ENCODE data around the gene B3GALT6.

The B3GALT6 gene

DNA sequence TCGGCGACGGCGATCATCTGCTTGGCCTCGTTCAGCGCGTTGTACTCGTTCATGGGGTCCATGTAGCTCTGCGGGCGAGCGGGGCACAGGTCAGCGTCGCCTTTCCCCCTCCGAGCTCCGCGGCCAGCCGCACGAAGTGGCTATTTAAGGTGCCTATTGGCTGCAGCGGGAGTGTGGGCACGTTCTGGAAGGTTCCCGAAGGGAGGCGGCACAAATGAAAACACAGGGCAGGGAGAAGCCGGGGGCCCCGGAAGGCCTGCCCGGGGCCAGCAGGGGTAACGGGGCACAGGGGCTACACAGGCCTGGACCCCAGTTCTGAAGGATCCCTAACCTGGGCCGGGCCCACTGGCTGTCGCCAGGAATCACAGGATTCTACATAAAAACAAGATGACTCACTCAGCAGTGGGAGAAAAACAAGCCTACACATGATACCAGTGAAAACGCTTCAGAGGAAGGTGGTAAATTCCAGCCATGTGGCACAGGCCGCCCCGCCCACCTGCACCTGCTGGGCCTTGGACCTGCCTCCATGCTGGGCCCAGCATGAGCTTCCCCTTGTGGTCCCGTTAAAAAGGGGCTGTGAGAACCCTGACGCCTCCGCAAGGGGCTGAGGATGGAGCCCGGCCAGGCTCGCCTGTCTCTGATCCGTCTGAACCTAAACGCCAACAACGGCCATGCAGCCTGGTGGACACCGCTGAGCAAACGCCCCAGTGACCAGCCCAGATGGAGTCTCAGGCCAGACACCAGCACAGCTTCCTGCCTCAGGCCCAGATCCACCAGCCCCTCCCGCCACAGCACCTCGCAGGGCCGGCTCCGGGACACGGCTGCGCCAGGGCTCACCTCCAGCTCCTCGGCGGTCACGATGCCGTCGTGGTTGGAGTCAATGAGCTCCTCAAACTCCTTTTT lies 14.2 kb upstream of the B3GALT6 start:
- FAIRE-seq, result no peak

DNA sequence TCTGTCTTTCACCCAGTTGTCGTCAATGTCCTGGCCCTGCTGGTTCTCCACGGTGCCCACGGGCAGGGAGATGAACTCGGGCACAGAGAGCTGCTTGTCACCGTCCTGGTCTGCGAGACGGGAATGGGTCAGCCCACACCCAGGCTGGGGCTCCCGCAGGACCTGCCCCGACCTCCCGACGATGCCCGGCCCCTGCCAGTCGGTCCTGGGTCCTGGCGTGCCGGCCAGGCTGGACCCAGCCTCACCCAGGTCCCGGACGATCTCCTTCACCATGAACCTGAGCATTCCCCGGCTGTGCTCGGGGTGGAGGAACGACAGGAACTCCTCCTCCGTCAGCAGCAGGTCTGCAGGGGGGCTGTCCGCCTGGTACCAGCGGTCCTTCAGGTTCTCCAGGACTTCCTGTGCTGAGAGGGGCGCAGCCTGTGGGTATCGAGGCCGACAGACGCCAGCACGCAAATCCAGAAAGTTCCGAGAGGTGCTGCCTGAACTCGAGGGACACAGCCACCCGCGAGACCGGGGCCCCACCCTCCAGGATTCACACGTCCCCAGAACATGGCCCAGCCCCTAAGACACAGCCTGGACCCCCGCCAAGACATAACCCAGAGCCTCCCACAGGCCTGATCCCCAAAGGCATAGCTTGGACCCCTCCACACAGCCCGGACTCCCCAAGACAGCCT lies 13.4 kb upstream of the B3GALT6 start:
- no peak for FAIRE-seq

DNA sequence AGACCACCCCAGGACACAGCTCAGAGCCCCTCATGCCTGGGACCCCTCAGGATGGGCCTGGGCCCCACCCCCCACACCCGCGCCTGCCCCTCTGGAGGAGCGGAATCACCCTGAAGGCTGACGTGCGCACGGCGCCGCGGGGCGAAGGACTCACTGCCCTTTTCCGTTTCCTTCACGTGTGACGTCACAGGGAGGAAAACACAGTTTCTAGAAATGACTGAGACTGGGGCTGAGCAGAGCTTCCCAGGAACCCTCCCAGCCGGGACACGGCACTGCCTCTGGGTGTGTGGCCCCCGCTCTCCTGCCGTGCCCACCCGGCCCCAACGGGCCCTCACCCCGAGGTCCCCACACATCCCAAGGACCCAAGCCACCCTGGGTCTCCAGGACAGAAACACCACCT lies 12.7 kb upstream of the B3GALT6 start:
- FAIRE-seq, result no peak

DNA sequence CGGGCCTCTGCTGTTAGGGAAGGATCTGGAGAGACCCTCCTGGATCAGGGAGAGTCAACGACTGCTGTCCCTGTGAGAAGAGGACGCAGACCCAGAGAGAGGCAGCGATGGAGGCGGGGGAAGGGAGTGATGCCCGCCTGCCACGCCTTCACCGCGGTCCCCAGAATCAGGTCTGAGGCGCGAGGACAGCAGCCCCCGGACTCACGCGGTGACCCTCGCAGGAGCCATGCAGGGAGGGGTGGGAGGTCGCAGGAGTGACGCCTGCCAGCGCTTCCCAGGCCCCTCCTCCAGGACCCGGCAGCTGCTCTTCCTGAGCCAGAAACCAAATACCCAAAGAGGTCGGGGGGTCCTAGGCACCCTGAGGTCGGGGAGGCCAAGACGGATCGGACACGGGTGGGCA lies 11.8 kb upstream of the B3GALT6 start:
- no peak for FAIRE-seq

DNA sequence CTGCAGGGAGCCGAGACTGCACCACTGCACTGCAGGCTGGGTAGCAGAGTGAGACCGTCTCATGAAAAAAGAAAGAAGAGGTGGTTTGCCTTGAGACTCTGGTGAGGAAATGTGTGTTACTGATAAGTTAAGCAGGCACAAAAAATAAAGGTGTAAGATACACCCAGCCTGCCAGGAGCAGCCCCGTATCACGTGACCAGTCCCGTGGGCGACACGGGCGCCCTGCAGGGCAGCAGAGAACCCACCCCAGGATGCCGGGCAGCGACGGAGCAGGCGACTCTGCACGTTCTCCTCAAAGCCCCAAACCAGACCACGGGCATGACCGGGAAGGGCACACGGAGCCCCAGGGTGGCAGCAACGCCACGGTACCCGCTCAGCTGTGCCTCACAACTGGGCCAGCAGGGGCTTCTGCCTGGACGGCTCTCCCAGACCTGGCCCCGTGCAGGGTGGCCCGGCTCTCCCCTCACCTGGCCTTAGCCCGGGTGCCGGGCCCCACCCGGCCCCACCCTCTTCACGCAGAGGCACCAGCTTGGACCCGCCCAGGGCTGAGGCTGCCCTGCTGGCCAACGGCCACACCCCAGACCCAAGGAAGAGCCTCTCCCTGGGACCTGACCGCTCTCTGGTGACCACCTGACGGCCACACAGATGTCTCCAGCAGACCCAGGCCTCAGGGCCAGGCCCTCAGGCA lies 10.0 kb upstream of the B3GALT6 start:
- no peak for FAIRE-seq

DNA sequence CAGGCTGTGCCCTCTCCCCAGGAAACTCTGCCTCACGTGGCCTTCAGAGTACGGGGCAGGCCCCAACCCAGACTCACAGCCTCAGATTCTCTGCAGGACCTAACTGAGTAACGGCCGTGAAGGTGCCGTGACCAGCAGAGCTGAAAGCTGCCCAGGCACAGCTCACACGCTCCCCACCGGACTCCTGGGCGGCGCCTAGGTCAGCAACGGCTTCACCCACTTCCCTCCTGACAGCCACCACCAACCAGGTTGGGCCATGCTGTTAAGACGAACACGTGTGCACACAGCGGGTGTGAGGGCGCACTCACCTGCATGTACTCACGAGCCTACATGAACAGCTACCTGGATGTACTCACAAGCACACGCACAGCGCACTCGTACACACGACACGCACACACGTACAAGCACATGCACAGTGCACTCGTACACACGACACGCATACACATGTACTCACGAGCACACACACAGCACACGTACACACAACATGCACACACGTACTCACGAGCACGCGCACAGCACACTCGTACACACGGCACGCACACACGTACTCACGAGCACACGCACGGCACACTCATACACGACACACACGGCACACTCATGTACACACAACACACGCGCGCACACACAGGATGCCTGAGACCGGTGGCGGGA lies 9.3 kb upstream of the B3GALT6 start:
- FAIRE-seq, result no peak

DNA sequence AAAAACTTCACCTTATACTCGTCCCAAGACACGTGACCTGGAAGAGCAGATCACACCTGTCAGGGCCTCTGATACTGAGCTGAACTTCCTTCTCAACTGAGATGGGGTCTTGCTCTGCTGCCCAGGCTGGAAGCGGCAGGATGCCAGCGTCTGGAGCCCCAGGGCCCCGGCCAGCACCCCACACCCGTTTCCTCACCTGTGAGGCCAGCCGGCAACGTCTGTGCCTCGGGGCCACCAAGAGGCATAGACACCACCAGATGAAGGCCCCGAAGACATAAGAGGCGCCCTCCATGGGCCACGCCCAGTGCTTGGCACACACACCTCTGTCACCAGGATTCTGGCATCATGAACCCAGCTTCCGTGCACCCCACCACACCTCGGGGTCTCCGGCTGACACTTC lies 8.7 kb upstream of the B3GALT6 start:
- no peak for FAIRE-seq

DNA sequence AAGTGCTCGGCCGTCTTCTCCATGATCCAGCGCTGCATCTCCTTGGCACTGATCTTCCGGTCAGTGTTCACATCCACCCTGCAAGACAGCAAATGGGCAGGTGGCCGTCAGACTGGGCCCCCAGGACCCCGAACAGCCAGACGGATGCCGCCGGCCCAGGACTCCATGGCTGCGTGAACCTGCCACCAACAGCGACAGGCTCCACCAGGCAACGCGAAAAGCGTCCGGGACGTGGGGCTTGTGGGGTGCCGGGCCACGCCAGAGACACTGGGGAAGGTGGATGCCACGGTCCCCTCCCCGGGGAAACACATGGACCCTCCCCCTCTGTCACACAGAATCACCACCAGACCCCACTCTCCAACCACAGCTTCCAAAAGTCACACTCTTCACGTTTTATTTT lies 8.1 kb upstream of the B3GALT6 start:
- FAIRE-seq, result no peak

DNA sequence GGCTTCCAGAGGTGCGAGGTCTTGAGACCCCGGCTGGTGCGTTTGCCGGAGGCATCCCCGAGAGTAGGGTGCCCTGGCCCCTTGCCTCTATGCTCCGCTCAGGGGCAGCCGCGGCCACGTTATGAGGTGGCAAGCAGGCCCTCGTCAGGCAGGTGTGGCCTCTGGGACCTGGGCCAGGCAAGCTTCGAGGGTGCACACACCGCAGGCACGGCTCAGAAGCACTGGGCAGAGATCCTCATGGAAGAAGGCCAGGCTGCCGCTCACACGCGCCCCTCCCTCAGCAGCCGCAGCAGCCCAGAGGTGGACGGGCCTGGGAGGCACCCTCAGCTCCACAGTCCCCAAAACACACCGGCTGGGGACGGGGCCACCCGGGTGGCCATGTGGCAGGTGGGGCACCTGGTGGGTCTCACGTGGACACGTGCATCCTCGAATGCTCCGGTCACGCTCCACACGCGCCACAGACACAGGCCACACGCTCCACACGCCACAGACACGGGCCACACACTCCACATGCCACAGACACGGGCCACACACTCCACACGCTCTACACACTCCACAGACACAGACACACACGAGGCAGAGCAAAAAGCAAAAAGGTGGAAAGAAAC lies 6.7 kb upstream of the B3GALT6 start:
- FAIRE-seq, result no peak

DNA sequence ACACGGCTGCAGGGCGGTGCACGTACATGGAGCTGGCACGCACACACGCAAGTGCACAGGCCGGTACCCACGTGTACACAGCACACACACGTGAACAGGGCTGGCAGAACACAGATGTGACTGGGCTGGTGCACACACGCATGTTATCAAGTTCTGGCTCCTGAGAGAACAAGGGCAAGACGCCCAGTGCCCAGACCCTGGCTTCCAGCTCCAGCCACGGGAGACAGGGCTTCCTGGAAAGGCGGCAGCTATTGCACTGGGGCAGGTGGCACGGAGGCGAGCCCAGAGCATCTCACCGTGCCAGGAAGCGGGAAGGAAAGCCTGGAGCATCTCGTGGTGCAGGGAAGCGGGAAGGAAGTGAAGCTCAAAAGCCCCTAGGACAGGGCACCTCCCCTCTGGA lies 6.1 kb upstream of the B3GALT6 start:
- no peak for FAIRE-seq

DNA sequence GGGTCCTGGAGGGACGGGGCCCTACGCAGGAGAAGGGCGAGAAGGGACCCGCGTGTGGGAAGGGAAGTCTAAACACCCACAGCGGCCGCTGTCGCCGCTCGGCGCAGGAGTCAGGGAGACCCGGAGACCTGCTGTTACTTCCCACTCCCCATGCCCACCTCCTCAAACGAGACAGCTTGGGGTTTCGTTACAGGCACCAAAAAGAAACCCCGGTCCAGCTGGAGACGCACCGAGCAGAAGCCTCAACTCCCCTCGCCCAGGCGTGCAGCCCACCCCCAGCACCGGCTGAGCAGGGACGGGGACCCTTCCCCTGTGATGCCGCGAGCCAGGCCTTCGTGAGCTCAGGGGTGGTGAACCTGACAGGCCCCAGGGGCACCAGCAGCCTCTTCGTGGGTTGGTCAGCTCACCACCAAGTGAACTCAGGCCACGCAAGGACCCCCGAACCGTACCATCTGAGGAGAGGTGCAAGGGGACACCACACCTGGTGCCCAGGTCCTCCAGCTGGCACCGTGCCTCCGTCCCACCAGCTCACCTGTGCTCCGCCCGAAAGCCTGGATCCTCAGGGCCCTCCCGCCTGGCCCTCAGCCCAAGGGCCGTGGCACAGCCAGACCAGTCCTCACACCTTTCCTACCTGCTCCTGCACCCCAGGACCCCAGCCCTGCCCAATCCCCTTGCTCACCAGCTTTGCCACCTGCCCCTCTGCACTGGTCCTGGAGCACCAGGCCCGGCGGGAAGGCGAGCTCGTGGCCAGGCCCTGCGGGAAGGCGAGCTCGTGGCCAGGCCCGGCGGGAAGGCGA lies 5.3 kb upstream of the B3GALT6 start:
- no peak for FAIRE-seq

DNA sequence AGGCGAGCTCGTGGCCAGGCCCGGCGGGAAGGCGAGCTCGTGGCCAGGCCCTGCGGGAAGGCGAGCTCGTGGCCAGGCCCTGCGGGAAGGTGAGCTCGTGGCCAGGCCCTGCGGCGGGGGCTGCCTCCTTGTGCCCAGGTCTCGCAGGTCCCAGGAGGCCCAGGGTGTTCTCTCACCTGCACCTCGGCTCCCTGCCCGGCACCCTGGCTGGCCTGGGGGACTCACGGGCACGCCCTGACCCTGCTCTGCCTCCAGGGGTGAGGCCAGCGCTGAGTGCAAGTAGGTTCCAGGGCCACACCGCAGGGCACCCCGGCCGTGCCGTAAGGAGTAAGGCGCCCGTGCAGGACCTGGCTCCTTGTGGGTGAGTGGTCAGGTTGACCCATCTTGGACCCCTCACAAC lies 4.7 kb upstream of the B3GALT6 start:
- no peak for FAIRE-seq

DNA sequence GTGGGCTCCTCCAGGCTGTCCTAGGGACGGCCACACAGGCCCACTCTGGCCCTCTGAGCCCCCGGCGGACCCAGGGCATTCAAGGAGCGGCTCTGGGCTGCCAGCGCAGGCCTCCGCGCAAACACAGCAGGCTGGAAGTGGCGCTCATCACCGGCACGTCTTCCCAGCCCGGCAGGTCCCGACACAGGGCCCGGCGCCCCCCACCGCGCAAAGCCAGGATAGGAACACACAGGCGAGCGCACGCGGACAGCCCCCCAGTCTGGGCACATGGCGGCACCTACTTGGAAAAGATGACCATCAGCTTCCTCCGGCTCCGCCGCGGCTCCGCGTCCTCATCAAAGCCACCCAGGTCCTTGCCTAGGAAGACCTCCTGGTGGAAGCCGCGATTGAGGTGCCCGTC lies 3.9 kb upstream of the B3GALT6 start:
- FAIRE-seq, result no peak

DNA sequence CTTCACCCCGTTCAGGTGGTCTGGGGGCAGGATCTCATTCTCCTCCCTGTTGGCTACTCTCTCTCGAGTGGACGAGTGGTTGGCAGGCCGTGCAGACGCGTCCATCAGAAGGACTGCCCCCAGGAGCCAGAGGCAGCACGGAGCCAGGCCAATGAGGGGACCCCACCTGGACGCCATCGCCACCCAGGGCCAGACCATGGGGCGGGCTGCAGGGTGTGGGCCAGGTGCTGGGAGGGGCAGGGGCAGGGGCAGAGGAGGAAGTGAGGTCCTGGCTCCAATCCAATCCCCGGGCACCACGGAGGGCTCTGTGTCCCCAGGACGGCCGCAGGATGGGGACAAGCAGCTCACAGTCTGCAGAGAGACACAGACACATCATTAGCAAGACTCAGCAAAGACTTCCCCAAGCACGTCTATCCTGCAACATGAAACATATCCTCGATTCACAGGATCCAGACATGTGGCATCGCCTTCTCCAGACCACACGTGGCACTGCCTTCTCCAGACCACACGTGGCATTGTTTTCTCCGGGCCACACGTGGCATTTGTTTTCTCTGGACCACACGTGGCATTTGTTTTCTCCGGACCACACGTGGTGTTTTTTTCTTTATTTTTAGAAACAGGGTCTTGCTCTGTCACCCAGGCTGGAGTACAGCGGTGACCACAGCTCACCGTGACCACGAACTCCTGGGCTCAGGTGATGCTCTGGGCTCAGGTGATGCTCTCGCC lies 3.3 kb upstream of the B3GALT6 start:
- no peak for FAIRE-seq

DNA sequence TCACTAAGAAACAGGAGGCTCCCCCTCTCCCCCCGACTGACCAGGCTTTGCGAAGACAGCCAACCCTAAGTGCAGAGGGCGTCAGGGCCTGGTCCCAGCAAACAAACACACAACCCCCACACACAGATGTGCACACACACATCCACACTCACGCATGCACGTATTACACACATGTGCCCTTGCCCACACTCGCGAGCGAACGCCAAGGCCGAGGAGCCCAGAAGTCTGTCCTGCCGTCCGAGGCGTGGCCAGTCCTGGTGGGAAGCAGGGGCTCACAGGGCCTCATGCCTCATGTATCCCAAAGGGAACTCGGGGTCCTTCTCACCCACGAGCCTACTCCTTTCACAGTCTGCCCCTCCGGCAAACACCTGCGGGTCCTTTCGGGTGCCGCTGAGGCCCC lies 2.3 kb upstream of the B3GALT6 start:
- no peak for FAIRE-seq

DNA sequence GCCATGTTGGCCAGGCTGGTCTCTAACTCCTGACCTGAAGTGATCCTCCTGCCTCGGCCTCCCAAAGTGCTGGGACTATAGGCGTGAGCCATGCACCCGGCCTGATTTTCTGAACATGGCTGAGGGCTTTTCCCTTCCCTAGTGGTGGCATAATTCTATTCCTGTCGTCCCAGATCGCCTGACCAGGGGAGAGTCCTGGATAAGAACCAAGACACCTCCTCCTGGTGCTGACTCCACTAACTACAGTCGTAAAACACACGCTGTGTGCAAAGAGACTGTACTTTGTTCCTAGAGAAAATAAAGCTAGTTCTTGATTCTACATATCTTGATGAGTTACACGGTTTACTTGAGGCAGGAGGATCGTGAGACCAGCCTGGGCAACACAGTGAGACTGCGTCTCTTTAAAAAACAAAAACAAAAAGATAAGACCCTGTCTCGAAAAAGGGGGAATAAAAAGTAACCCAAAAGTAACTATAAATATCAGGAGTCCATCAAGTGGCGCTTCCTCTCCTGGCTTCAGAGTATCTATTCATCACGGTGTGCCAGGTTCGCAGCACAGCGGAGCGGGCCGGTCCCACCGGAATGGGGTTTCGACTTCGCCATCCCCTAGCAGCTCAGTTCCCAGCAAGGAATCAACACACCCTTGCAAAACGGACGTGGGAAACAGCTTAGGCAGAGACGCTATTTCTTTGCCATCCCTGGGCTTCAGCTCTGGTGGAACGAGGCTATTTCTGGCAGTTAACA lies 1.2 kb upstream of the B3GALT6 start:
- FAIRE-seq, result no peak

DNA sequence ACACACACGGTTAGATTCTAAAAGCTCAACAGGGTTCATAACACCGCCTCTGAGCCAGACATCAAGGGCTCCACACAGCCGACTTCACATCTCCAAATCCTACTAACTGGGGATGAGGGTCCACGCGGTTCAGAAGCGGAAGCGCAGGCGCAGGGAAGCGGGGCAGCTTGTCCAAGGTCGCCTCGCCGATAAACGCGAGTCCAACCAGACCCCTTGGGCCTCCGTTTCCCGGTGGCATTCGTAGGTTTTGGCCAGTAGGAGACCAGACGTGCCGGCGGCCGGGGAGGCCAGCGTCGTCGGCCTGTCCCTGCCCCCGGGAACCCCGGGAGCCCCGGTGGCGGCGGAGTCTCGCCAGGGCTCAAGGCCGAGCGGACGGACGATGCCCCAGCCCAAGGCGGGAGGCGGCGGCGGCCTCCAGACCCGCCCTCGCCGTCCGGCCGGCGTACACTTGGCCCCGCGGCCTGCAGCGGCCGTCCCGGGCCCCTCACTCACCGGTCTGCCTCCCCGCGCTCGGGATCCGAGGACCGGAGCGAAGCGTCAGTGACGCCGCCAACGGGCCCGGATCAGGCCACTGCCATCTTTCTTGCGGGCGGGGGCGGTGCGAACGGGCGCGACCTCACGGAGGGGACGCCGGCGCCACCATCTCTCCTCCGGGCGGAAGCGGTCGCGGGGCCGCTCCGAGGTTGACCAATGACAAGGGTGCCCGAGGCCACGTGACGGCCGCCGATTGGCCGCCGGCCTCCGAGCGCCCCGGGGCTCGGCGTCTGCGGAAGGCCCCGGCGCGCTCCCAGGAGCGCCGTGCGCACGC lies 433 bp upstream of the B3GALT6 start, which contains the start of gene SDF4:
SDF4 (minus strand) TSS at position 602 of the 808 bp plus-strand sequence. CDS start 3,229 bp downstream, outside the sequence.
- no peak for FAIRE-seq

DNA sequence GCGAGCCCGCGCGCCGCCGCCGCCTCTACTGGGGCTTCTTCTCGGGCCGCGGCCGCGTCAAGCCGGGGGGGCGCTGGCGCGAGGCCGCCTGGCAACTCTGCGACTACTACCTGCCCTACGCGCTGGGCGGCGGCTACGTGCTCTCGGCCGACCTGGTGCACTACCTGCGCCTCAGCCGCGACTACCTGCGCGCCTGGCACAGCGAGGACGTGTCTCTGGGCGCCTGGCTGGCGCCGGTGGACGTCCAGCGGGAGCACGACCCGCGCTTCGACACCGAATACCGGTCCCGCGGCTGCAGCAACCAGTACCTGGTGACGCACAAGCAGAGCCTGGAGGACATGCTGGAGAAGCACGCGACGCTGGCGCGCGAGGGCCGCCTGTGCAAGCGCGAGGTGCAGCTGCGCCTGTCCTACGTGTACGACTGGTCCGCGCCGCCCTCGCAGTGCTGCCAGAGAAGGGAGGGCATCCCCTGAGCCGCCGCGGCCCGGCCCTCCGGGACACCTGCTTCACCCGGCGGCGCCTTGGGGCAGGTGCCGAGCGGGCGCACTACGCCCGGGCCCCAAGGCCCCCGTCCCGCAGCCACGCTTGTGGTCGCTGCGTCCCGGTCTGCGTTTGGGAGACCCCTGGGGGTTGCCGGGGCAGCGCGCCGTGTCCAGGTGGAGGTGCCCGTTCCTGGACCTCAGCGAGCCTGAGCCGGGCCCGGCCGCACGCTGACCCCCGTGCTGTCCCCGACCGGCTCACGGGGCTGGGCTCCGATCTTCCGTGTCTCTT lies 944 bp downstream of the B3GALT6 start:
- FAIRE-seq, result no peak

DNA sequence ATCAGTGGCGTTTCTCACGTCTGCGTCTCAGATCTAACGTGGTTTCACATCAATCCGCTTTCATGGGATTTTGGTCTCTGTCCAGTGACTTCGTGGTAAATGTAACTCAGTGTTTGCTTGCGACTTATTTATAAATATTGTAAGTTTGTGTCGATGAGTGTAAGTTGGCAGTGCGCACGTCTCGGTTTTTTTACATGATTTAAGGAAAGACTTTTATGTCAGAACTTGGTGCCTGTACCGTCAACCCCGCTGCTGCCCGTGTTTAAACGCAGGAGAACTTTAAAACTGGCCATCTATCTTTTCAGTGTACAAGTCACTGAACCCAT lies 1.5 kb downstream of the B3GALT6 start:
- no peak for FAIRE-seq
